Activated CD4-positive, alpha-beta T cell treated with anti-CD3 and anti-CD28 coated beads, Interleukin-2, amount 50 U/mL, for 24 hours (primary cell): ENCODE results near the gene ERO1B.

Source experiments
- DNase-seq, 2 donors: peaks; one replicate each; pipeline ENCODE4 v3.0.0-alpha.2; 2020; ENCODE audit warnings: low read depth in 1 of 2, low spot score in 1 of 2

Gene ERO1B

DNA sequence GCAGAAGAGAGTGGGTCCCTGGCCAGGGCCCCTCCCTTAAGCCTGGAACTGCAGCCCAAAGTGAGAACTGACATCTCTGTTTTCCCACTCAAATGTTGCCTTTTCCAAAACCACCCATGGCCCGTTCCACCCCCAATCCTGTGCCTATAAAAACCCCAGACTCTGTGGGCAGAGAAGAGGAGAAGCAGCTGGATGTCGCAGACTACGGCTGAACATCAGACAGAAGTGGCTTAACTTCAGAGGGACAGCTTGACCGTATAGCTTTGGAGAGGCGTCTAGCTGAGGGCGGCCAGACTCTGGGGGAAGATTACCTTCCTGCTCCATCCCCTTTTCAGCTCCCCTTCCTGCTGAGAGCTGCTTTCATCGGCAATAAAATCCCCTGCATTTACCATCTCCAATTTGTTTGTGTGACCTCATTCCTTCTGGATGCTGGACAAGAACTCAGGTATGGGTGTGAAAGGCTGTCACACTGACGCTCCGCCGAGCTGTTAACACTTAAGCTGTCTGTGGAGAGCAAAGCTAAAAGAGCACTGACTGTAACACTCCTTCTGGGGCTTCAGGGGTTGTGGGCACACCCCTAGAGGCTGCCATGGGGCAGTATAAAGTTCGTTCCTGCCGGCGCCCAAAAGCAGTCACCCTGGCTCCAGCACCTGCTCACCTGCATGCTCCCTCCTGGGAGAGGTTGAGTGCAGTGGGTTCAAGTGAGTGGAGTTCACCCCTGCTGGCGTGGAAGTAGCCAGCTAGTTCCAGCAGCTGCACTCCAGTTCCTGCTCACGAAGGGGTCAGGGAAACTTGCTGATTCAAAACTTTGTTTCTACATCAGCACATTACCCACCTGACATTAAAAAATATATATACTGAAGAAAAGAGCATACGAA lies 19.6 kb upstream of the ERO1B start:
- no peak for DNase-seq

DNA sequence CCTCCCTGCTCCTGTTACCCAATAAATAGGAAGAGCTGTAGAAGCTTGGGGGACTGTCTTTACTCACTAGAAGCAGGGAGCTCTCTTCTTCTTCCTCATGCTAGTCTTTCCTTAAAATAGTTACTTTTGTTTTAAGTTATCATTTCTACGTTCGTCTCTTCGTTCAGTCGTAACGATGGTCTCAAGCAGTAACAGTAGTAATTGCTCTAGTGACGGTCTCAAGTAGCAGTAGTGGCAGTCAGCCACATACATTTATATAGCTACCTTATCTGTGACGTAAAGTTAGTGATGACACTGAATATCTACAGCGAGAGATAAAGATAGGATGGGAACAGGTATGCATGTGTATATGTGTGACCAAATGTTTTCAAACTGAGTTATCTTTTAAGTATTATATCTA lies 15.4 kb upstream of the ERO1B start:
- no peak for DNase-seq

DNA sequence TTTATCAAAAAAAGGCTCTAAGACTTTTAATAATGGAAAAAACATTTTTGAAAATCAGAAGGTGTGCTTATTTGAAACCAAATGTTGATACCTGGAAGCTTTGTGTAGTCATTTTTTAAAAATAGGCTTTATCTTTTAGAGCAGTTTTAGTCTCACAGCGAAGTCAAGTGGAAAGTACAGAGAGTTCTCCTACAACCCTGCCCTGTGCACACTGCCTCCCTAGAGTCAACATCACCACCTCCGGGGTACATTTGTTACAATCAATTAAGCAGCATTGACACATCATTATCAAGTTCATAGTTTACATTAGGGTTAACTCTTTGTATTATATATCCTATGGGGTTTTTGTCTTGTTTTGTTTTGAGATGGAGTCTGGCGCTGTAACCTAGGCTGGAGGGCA lies 10.7 kb upstream of the ERO1B start:
- DNase-seq, result no peak

DNA sequence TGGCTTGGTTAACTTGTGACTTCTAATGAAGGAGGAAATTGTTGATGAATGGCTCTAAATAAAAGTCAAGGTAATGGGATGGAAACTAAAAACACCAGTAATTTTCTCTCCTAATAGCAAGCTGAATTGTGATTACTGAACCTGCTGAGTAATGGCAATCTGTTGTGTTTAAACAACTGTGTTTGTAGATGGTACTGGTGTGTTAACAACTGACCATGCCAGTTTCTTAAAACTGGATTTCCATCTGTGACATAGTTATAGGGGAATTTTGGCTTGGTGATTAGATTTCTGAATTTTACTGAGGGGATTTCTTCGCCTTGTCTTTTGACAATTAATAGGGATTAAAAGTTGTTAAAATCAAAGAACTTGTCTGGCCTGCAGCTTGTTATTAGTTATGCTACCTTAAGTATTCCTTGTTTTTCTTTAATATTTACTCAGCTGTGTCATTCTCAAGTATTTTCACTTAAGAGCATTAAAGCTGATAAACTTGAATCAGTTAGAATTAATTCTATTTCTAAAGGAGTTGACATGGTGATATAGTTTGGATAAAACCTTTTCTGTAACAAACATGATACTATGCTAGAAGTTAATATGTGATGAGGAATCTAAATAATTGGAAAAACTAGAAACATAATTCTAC lies 7.9 kb upstream of the ERO1B start:
- no peak for DNase-seq

DNA sequence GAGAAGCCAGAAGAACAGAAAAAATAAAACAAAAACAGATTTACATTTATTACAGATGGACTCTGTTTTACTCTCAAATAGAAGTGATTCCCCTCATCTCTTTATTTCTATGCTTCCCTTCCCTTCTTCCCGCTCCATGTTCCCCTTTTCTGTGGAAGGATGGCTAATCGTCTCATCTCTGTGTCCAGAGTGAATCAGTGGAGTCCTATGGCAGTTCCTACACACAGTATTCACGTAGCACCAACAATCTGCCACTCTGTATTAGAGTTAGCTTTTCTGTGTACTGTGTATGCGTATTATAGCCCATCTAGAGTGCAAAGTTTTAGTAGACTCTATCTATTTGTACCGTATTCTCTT lies 6.8 kb upstream of the ERO1B start:
- no peak for DNase-seq

DNA sequence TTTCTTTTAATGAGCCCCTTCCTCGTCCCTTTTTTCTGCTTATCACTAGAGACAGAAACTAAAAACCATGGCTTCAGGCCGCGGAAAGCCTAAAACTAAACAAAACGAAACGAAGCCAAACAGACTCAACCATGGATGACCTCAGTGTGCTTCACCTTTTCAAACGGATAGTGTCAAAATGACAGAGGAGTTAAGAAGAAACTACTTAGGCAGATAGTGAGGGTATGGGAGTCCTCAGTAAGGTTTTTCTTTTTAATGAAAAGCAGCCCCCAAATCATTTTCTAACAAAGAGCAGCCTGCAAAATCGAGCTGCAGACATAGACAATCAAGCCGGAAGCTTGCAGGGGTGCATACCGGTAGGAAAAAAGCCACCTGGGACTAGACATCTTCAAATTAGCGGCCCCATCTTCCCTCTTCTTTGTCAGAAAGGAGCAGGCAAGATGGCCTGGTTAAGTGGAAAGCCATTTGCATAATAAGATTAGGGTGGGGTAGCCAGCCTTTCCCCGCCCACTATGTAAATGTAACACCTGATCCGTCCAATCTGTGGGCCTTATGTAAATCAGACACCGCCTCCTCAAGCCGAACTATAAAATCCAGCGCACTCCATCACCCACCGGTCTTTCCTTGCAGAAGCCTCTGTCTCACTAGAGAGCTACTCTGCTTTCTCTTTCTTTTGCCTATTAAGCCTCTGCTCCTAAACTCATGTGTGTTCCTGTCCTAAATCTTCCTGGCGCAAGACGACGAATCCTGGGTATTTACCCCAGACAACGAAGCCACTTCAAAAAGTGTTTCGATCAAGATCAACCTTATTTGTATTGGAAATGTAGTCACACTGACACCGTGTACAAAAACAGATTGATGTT lies 6.2 kb upstream of the ERO1B start:
- no peak for DNase-seq

DNA sequence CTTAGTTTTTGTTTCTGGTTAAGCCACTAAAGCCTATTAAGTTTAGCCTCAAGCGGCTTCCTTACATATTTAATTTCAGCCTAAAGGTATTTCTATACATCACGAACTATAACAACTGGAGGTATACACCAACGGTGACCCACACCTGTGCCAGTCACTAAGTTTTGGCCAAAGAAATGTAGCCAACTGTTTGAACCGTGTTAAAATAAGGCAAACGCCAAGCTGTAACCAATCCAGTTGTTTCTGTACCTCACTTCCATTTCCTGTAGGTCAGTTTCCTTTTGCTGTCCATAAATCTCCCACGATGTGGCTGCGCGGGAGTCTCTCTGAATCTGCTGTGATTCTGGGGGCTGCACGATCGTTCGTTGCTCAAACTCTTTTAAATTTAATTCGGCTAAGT lies 5.6 kb upstream of the ERO1B start:
- no peak for DNase-seq

DNA sequence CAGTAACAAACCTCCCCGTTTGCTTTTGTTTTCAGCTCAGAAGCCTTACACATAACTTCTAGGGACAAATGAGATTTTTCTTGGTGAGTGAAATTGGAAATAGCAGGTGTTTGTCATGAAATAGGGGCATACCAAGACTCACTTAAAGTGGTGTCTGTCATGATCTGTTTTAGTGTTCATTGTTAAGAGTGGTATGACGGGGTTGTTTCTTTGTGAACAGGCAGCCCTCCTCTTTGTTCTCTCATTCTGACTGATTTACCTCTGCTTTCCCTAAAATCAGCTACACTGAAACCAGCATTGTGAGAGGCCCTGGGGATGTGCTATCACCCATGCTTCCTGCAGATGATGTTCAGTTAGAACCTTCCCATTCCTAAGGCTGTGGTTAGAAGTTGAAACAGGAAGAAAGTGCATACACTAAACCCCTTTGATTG lies 2.5 kb upstream of the ERO1B start:
- DNase-seq, result no peak

DNA sequence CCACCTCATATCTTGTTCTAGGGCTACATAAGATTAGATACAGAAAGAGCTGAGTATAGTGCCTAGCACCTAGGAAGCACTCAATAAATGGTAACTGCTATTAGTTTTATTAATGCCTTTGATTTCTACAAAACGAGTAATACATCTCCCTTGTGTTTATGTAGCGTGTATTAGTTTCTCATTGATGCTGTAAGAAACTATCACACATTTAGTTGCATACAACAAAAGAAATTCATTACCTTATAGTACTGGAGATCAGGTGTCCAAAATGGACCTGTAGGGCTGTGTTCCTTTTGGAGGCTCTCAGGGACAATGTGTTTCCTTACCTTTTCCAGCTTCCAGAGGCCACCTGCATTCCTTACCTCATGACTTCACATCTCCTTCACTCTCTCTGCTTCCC lies 961 bp upstream of the ERO1B start:
- no peak for DNase-seq

DNA sequence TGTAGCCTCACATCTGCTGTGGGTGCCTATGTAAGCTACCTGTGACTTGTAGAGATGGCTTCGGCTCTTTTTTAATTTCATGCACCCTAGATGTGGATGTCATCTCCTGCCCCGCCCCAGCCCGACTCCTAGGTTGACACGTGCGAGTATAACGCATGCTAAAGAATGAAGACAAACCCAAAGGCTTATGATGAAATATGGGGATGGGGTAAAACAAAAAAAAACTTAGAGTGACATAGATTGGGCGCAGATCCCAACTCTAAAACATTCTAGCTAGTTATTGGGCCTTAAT lies 613 bp upstream of the ERO1B start:
- no peak for DNase-seq

DNA sequence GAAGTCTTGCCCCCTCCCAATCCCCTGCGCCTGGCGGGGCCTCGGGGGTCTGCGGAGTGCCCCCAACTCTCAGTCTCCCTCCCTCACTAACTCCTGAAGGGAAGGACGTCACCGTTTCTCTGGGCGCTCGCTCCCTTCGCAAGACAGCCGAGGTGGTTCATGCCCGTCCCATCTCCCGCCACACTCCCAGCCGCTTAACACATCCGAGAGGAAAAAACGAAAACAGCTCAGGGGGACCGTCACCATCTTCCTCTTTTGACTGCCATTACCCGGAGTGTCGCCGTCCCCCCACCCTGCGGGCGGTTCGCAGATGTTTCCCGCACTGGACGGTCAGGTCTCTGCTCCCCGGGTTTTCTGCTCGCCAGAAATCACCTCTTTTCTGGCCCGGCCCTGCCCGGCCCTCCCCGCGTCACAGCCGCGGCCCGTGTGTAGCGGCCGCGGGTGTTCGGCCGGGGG lies 532 bp downstream of the ERO1B start:
- peak in 1 of 2 donors; percentile 11 for DNase-seq

DNA sequence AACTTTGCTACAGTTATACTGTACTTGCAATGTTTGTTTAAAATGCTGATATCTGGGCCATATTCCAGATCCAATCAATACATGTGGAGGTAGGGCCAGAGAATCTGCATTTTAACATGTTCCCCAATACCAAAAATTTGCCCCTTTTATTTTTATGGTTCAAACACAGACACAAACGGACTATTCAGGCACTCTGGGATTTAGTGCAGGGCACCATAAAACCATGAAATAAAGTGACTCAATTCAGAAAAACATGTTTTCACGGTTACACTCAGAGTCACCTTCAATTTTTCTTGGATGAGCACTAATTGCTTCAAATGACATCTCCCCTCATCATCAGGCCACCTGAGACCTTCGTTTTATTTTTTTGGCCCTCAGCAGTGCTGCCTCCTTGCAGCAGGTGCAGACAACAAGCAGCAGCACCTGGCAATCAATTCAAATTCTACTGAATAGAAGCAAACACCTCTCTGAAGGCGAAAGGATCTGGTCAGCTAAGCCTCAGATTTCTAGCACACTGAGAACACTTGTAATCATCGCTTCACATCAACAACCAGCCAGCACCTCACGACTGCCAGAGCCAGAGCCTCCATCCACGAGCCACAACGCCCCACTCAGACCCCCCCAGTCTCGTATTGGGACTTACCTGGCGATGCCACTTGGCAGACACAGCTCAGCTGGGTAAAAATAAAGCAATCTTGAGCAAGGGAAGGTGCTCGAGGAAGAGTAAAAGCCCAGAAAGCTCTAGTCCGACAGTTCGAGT lies 1.1 kb downstream of the ERO1B start:
- DNase-seq, result no peak

DNA sequence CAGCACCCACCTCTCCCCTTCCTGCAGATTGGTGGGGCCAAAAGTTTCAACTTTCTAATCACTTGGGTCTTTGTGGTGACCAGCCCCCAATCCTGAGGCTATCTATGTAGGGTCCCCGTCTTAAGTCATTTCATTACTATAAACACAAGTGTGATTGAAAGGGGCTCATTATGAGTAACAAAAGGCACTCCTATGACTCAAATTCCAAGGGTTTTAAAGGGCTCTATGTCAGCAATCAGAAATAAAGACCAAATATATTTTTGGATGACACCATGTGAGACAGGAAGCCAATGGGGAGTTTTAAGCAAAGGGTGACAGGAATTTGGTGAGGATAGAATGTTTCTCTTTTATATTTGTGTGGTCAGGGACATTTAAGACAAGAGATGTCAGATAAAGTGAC lies 6.2 kb downstream of the ERO1B start:
- no peak for DNase-seq

DNA sequence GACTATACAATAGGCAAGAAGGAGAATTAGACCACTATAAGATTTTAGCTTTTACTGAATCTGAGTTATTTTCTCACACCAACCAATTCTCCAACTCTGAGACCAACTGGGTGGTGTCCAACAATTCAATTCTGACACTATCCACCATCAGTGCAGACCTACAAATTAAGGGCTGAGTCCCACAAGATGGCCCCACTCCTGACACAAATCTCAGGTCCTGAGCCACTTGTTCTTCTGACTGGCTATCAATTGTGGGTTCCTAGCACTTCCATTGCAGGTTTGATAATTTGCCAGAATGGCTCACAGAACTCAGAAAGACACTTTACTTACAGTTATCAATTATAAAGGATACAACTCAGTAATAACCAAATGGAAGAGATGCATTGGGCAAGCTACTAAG lies 6.7 kb downstream of the ERO1B start:
- no peak for DNase-seq

DNA sequence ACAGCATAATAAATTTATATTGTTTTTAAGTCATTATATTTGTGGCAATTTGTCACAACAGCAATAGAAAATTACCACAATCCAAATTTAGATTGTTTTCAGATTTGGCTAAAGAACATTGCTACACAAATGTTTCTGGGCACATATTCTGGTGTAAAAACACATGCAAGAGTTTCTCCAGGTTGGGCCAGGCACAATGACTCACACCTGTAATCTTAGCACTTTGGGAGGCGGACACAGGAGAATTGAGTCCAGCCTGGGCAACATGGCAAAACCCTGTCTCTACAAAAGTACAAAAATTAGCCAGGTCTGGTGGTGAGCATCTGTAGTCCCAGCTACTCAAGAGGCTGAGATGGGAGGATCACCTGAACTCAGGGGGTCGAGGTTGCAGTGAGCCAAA lies 8.4 kb downstream of the ERO1B start:
- no peak for DNase-seq

DNA sequence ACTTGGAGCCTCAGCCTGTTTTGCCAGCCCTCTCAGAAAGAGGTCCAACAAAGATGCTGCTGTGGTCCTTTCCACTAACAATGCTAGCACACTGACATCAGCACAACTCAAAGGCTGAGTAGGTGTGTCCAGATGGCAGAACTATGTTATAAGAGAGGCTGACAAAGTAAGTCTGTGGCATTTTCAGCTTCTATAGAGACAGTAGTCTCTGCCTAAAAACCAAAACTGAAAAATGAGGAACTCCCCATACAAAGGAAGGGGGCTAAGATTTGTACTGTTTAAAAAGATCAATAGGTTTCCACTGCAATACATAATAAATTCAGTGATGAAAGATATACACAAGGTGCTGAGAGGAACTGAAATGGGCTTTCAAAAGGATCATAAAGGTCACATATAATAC lies 12.3 kb downstream of the ERO1B start:
- DNase-seq, result no peak

DNA sequence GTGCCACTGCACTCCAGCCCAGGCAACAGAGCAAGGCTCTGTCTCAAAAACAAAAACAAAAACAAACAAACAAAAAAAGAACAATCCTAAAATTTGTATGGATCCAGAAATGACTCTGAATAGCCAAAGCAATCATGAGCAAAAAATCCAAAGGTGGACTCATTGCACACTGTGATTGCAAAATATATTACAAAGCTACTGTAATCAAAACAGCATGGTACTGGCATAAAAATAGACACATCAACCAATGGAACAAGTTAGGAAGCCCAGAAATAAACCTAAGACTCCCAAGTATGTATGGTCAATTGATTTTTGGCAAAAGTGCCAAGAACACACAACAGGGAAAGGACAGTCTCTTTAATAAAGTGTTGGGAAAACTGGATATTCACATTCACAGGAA lies 19.9 kb downstream of the ERO1B start:
- no peak for DNase-seq

DNA sequence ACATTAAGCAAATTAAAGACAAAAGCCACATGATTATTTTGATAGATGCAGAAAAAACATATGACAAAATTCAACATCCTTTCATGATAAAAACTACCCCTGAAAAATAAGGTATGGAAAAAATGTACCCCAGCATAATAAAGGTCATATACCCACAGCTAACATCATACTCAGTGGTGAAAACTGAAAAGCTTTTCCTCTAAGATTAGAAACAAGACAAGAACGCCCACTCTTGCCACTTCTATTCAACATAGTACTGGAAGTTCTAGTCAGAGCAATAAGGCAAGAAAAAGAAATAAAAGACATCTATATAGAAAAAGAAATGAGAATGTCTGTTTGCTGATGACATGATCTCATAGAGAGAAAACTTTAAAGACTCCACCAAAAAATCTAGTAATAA lies 20.7 kb downstream of the ERO1B start:
- DNase-seq, result no peak

DNA sequence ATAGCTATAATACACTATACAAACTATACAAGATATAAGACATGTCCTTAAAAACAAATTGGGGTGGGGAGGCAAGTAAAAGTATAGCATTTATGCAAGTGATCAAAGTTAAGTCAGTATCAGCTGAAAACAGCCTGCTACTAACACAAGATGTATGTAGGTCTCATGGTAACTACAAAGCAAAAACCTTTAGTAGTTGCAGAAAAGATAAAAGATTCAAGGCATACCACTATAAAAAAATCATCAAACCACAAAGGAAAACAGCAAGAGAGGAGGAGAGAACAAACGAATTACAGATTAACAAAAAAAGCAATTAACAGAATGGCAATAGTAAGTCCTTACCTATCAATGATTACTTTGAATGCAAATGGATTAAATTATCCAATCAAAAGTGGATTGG lies 22.7 kb downstream of the ERO1B start:
- no peak for DNase-seq

DNA sequence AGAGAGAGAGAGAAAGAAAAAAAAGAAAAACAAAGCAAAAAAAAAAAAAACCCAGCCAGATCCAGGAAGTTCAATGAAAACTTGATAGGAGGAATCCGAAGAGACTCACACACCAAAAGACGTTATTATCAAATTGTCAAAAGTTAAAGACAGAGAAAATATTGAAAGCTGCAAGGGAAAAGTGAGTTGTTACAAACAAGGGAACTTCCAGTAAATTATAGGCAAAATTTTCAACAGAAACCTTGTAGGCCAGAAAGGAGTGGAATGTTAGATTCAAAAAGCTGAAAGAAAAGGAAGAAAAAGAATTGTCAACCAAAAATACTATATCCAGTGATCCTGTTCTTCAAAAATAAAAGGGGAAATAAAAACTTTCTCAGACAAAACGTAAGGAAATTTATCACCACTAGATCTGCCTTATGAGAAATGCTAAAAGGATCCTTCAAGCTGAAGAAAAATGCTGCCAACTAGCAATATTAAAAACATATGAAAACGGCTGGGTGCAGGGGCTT lies 23.6 kb downstream of the ERO1B start:
- no peak for DNase-seq

DNA sequence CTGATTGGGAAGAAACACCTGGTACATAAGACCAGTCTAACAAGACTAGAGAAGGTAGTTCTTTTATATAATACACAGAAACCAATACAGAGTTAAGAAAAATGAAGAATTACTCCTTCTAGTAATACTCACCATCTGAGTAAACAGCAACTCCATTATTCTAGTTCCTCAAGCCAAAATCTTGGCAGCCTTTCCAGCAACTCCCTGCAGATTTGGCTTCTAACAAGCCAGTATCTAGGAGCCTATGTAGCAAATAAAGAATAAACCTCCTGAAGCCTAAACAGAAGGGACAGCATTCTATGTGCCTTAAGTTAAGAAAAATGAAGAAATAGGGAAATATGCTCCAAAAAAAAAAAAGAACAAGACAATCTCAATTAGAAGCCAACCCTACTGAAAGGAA lies 24.5 kb downstream of the ERO1B start:
- no peak for DNase-seq
